ENCODE data around the gene RAB13. TPM values are rescaled to one million over a fixed set of nuclear protein-coding genes. Genes with fewer than 3 reads are reported as not detected.
A peak's percentile ranks its signal among the peaks of the same experiment; 100 is the strongest.

Gene RAB13
- total and polyA plus RNA-seq, 2 of the 13 experiments (the other 11 are each of a cell fraction or from before 2014, with no cell fraction given): 15.9 to 24.7 TPM

- TF ChIP-seq GMEB1 (CRISPR knock-in tag; IDR thresholded peaks at IDR 0.05; ENCODE audit: borderline replicate concordance) (peak; percentile 82), NR0B2 (CRISPR knock-in tag; IDR thresholded peaks at IDR 0.05) (peak; percentile 83), HOXA3 (CRISPR knock-in tag; IDR thresholded peaks at IDR 0.05) (peak; percentile 59), ZNF44 (CRISPR knock-in tag; IDR thresholded peaks at IDR 0.05) (peak; percentile 84; the same call in 1 of the 2 replicates), KDM3A (CRISPR knock-in tag; IDR thresholded peaks at IDR 0.05; ENCODE audit: low read depth) (peak; percentile 86; the same call in 1 of the 2 replicates), ZNF343 (CRISPR knock-in tag; IDR thresholded peaks at IDR 0.05) (peak; percentile 81; the same call in 1 of the 2 replicates), ZNF274 (CRISPR knock-in tag; IDR thresholded peaks at IDR 0.05) (peak; percentile 56; the same call in 1 of the 2 replicates), RORA (CRISPR knock-in tag; IDR thresholded peaks at IDR 0.05) (no peak), ZNF720 (CRISPR knock-in tag; IDR thresholded peaks at IDR 0.05) (no peak), AGO1 (IDR thresholded peaks at IDR 0.05; ENCODE audit: low read depth, low read length, poor library complexity, severe bottlenecking) (peak; percentile 56), SNRNP70 (IDR thresholded peaks at IDR 0.05; ENCODE audit: low read depth, low read length) (no peak)
Measured at GRCh38 chr1:153977250-153978240, 8.6 kb downstream of the RAB13 start, which contains the start of gene JTB (continued).
